Psoas muscle (tissue), 8 donors: ENCODE measurements around the gene MRPL55. TPM values are rescaled to one million over a fixed set of nuclear protein-coding genes. Genes with fewer than 3 reads are reported as not detected.

Experiments
- ATAC-seq, 4 donors: fragments of 200-7000 bp; cut with Tn5 transposase; one replicate each; pipeline ENCODE4 v1.9.1; 2020; ENCODE audit warnings: moderate library complexity in 3 of 4, mild to moderate bottlenecking in 2 of 4
- DNase-seq, 2 donors: peaks; one replicate each; pipeline ENCODE4 v3.0.0-alpha.2; 2020
- H3K27ac ChIP-seq: fragments of 200-600 bp; one replicate; pipeline ENCODE4 v1.8.0; 2022
- H3K27me3 ChIP-seq, 3 donors: fragments of 200-600 bp in 1 of 3; one replicate each; pipeline versions ENCODE4 v1.6.1 to v1.8.0; 2013 to 2022; ENCODE audit warnings: low read length in 2 of 3, mild to moderate bottlenecking in 2 of 3, moderate library complexity in 1 of 3; ENCODE audit not compliant: insufficient read depth in 3 of 3
- H3K36me3 ChIP-seq, 2 donors: fragments of 200-600 bp in 1 of 2; one replicate each; pipeline versions ENCODE4 v1.6.1 to v1.8.0; 2013 to 2022; ENCODE audit warnings: low read depth in 1 of 2, mild to moderate bottlenecking in 1 of 2, moderate library complexity in 1 of 2; ENCODE audit not compliant: insufficient read depth in 1 of 2
- H3K4me1 ChIP-seq: fragments of 200-600 bp; one replicate; pipeline ENCODE4 v1.8.0; 2022
- H3K4me3 ChIP-seq: fragments of 200-600 bp; one replicate; pipeline ENCODE4 v1.8.0; 2022; ENCODE audit warnings: mild to moderate bottlenecking
- H3K9me3 ChIP-seq: fragments of 200-600 bp; one replicate; pipeline ENCODE4 v1.8.0; 2022
- CTCF ChIP-seq: fragments of 200-600 bp; IDR thresholded peaks from one replicate; pipeline ENCODE4 v1.8.0; 2022; ENCODE audit warnings: antibody characterized with exemption
- WGBS, 3 donors: extraction: QIAGEN DNeasy Blood & Tissue Kit; methylation state at CpG; one replicate each; pipeline versions ENCODE4 v1.1.6 to v1.1.7; 2013; 5-methylcytosine and 5-hydroxymethylcytosine counted together
- intact Hi-C, 2 donors: fragments of 100-400 bp; cut with DNase I; formaldehyde crosslinking; loops; one replicate each; pipeline versions ENCODE4 v1.11.0 to v1.14.2; 2022
- polyA plus RNA-seq, 3 donors: library from polyadenylated mRNA; stranded (reverse); fragments of 200-250 nt; gene quantifications; one replicate each; pipeline ENCODE4 v1.2.3, GENCODE V29; 2013
- total RNA-seq, 4 donors: library from RNA; stranded (reverse); fragmentation: NEBNext Ultra II Directional in 2 of 4; extraction: Animal tissue kit (Norgen Biotek cat#: 25700) in 2 of 4; gene quantifications; one replicate each; pipeline versions ENCODE4 v1.2.1 to v1.2.4, GENCODE V29; 2021 to 2023
- donor health status: healthy with polysubstance abuse.
- donor health status: DM: no; HTN: no; CAD: no; lungs with moderate emphysema.
- donor health status: Bipolar disorder and iron deficiency.
- donor health status: healthy.
- donor health status: DM: yes; HTN: yes; CAD: no.
- donor health status: DM: no; HTN: no; CAD: no.
- donor health status: DM: no; HTN: no; CAD: no.
- donor health status: DM: yes; HTN: yes; CAD: no.

Gene MRPL55
- total and polyA plus RNA-seq, 7 donors, result 35.7 to 86.2 (median 43.4) TPM

- H3K9me3 ChIP-seq, result no peaks in the 10 kb centered on the region
- no peak for TF ChIP-seq CTCF
- no peak overlapping the region for H3K4me3 ChIP-seq
- peaks cover 0 to 26% (median 0%) of the 10 kb centered on the region in 3 donors for H3K27me3 ChIP-seq
- no peaks in the 10 kb centered on the region for H3K4me1 ChIP-seq
- intact Hi-C loops, result no loop called here
- no peak overlapping the region for H3K27ac ChIP-seq
- ATAC-seq (no peak), DNase-seq (peak in 1 of 2 donors; percentile 54)
- 83 to 87% (median 84%) methylated on average over 20 of the region's 20 CpGs for WGBS, 3 donors
- H3K36me3 ChIP-seq, result peaks cover 0 to 4% of the 10 kb centered on the region in 2 donors
Measured at GRCh38 chr1:228154670-228155571, 45.8 kb upstream of the MRPL55 start.

DNA sequence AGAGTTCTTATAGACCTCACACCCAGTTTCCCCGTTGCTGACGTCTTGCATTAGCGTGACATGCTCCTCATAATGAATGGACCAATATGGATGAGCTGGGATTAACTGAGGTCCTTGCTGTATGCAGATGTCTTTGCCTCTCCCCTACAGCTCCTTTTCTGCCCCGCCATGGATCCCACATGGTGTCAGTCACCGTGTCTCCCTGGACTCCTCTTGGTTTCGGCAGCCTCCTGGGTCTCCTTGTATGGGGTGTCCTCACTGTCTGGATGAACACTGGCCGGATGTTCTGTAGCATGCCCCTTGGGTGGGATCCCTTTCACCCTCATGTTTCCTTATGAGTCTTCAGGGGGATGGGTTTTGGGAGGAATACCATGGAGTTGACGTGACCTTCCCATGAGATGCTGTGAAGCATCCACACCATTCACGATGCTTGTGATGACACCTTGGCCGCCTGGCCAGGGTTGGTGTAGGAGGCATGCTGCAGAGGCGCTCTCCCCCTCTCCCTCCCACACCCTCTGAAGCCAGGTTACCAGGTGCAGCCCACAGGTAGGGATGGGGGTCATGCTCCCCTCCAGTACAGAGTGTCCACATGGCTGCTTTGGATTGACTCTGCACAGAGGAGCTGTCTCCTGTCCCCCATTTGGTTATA is 45.0 kb upstream of the MRPL55 start:
- Histone ChIP-seq H3K9me3 (no peaks in the 10 kb centered on the region), H3K4me1 (no peaks in the 10 kb centered on the region), H3K27ac (no peak overlapping the region), H3K36me3 (peaks cover 0 to 7% of the 10 kb centered on the region in 2 donors), H3K27me3 (peaks cover 0 to 26% (median 0%) of the 10 kb centered on the region in 3 donors), H3K4me3 (no peak overlapping the region)
- 90 to 93% (median 93%) methylated on average over 11 of the region's 11 CpGs for whole genome bisulfite sequencing, 3 donors
- ATAC-seq (no peak), DNase-seq (no peak)
- TF ChIP-seq CTCF, result no peak
- intact Hi-C loops, result no loop called here

DNA sequence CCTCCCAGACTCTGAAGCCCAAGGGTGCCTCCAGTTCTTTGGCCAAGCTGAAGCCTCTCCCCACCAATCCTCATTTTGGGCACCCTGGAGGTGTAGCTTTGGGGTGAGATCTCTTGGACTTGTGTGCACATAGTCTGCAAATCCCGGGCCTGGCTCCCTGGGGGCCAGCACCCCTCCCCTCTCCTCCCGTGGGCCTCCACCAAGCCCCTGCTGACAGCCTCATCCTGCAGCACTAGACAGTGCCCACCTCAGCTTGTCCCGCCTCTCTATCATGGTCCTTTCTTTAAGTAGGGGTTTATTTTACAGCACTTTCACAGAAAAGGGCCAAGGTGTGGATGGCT is 43.8 kb upstream of the MRPL55 start:
- Histone ChIP-seq H3K27me3 (peaks cover 0 to 19% (median 0%) of the 10 kb centered on the region in 3 donors), H3K9me3 (no peaks in the 10 kb centered on the region), H3K36me3 (peaks cover 0 to 18% of the 10 kb centered on the region in 2 donors), H3K27ac (no peak overlapping the region), H3K4me1 (no peaks in the 10 kb centered on the region), H3K4me3 (no peak overlapping the region)
- TF ChIP-seq CTCF, result no peak
- no peak for DNase-seq
- WGBS, 3 donors, result 60 to 77% (median 75%) methylated on average over 3 of the region's 3 CpGs
- ATAC-seq, result no peak
- intact Hi-C loops, result no loop called here

GRCh38 chr1:228152097-228152917 is 43.2 kb upstream of the MRPL55 start:
- DNase-seq (peak in 1 of 2 donors; percentile 45), ATAC-seq (no peak)
- Histone ChIP-seq H3K4me3 (no peak overlapping the region), H3K27ac (no peak overlapping the region), H3K36me3 (peaks cover 0 to 23% of the 10 kb centered on the region in 2 donors), H3K4me1 (no peaks in the 10 kb centered on the region), H3K27me3 (peaks cover 0 to 13% (median 0%) of the 10 kb centered on the region in 3 donors), H3K9me3 (no peaks in the 10 kb centered on the region)
- intact Hi-C loops, result no loop called here
- TF ChIP-seq CTCF, result no peak
- WGBS, 3 donors, result 91 to 94% (median 91%) methylated on average over 18 to 19 of the region's 19 CpGs
